Right lobe of liver (tissue), 6 donors: Measurements from ENCODE around the gene INPP5A. TPM values are rescaled to one million over a fixed set of nuclear protein-coding genes. Genes with fewer than 3 reads are reported as not detected.
A peak's percentile ranks its signal among the peaks of the same experiment; 100 is the strongest.

ENCODE experiments used
- ATAC-seq, 4 donors: fragments of 200-7000 bp; cut with Tn5 transposase; one replicate each; pipeline ENCODE4 v1.9.1; 2020; ENCODE audit warnings: mild to moderate bottlenecking in 4 of 4, moderate library complexity in 4 of 4
- DNase-seq, 3 donors: peaks; one replicate each; pipeline ENCODE4 v3.0.0-alpha.2; 2020
- H3K27ac ChIP-seq, 3 donors: fragments of 200-600 bp; one replicate each; pipeline ENCODE4 v1.8.0; 2022
- H3K27me3 ChIP-seq, 2 donors: fragments of 200-600 bp; one replicate each; pipeline ENCODE4 v1.8.0; 2022
- H3K36me3 ChIP-seq, 4 donors: fragments of 200-600 bp; sonication (generic) in 1 of 4; one replicate each; pipeline versions ENCODE4 v1.5.1 to v1.8.0; 2017 to 2022; ENCODE audit warnings: control low read depth in 1 of 4
- H3K4me1 ChIP-seq, 4 donors: fragments of 200-600 bp; sonication (generic) in 1 of 4; one replicate each; pipeline versions ENCODE4 v1.5.1 to v1.8.0; 2017 to 2022; ENCODE audit warnings: control low read depth in 1 of 4
- H3K4me3 ChIP-seq, 3 donors: fragments of 200-600 bp; one replicate each; pipeline ENCODE4 v1.8.0; 2022
- H3K9me3 ChIP-seq, 4 donors: fragments of 200-600 bp; sonication (generic) in 1 of 4; one replicate each; pipeline versions ENCODE4 v1.5.1 to v1.8.0; 2017 to 2022; ENCODE audit warnings: control low read depth in 1 of 4
- POLR2A ChIP-seq: fragments of 450-650 bp; IDR thresholded peaks from one replicate; pipeline ENCODE4 v1.6.1; 2017; ENCODE audit warnings: antibody characterized with exemption, mild to moderate bottlenecking
- WGBS: methylation state at CpG from one replicate; pipeline ENCODE4 v1.1.6; 2018; ENCODE audit warnings: low coverage, low lambda C conversion rate; ENCODE audit not compliant: insufficient coverage; ENCODE audit errors: missing lambda C conversion rate; 5-methylcytosine and 5-hydroxymethylcytosine counted together
- intact Hi-C, 2 donors: fragments of 100-400 bp; cut with DNase I; formaldehyde crosslinking; loops; one replicate each; pipeline versions ENCODE4 v1.11.2 to v1.14.1; 2022
- total RNA-seq, 6 experiments: library from RNA; depleted of rRNA in 2 of 6; stranded (reverse); fragments of >200 nt in 2 of 6; fragmentation: NEBNext Ultra II Directional in 3 of 6; extraction: Animal tissue kit (Norgen Biotek cat#: 25700) in 3 of 6; gene quantifications; one replicate each; pipeline versions ENCODE4 v1.1.0 to v1.2.4, GENCODE V29; 2016 to 2023
- TF ChIP-seq, protein P1 (sequence below), 4 donors: fragments of 200-600 bp in 3 of 4; fragments of 450-650 bp in 1 of 4; IDR thresholded peaks; one replicate each; pipeline versions ENCODE4 v1.5.1 to v1.8.0; 2016 to 2022; ENCODE audit warnings: antibody characterized with exemption in 4 of 4, mild to moderate bottlenecking in 2 of 4
- donor health status: DM: no; HTN: yes; CAD: no.
- donor health status: DM: no; HTN: no; CAD: no.
- donor health status: DM: no; HTN: no; CAD: no.
- donor health status: DM: no; HTN: yes; CAD: no.
- donor health status: DM: no; HTN: yes; CAD: no.

INPP5A gene
- total RNA-seq, 6 experiments from 2014 or later, result 12.5 to 24.6 (median 16.9) TPM

DNA sequence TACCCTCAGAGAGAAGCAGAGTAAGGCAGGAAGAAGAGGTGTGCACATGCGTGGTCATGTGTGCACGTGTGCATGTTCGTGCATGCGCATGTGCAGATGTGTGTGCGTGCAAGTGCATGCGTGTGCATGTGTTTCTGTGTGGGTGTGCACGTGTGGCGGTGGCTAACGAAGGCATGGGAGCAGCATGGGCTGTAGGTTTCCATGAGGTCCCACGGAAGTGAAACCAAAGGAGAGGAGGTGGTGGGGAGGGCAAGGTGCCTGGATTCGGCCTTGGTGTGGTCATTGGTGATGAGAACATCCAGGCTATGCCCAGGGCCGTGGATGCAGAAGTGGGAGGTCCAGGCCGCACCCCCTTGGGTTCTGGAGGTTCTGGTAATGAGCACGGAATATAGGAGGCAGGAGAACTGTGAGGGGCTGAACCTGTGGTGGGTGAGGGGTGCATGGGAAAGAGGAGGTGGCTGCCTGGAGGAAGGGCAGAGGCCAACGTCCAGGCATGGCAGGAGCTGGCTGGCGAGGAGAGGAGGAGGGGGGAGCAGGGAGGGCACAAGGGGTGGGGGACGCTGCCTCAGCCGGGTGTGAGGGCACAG, 2.4 kb upstream of the INPP5A start:
- Histone ChIP-seq H3K4me1 (peaks cover 0 to 27% (median 12%) of the 10 kb centered on the region in 4 donors), H3K36me3 (no peaks in the 10 kb centered on the region), H3K27me3 (no peaks in the 10 kb centered on the region), H3K27ac (no peak overlapping the region), H3K9me3 (no peaks in the 10 kb centered on the region), H3K4me3 (no peak overlapping the region)
- no peak for ATAC-seq
- intact Hi-C loops, result loop anchor here in 1 of 2 donors (10.0 kb wide), 1 partner anchor 70 kb away; no protein-coding TSS in a partner anchor
- TF ChIP-seq, protein P1, sequence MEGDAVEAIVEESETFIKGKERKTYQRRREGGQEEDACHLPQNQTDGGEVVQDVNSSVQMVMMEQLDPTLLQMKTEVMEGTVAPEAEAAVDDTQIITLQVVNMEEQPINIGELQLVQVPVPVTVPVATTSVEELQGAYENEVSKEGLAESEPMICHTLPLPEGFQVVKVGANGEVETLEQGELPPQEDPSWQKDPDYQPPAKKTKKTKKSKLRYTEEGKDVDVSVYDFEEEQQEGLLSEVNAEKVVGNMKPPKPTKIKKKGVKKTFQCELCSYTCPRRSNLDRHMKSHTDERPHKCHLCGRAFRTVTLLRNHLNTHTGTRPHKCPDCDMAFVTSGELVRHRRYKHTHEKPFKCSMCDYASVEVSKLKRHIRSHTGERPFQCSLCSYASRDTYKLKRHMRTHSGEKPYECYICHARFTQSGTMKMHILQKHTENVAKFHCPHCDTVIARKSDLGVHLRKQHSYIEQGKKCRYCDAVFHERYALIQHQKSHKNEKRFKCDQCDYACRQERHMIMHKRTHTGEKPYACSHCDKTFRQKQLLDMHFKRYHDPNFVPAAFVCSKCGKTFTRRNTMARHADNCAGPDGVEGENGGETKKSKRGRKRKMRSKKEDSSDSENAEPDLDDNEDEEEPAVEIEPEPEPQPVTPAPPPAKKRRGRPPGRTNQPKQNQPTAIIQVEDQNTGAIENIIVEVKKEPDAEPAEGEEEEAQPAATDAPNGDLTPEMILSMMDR (IDR thresholded peaks at IDR 0.05), result no peak
- no peak for TF ChIP-seq POLR2A
- DNase-seq, result peak in 2 of 3 donors; percentile 21 to 46
- WGBS, result 91% methylated on average over 15 of the region's 18 CpGs

DNA sequence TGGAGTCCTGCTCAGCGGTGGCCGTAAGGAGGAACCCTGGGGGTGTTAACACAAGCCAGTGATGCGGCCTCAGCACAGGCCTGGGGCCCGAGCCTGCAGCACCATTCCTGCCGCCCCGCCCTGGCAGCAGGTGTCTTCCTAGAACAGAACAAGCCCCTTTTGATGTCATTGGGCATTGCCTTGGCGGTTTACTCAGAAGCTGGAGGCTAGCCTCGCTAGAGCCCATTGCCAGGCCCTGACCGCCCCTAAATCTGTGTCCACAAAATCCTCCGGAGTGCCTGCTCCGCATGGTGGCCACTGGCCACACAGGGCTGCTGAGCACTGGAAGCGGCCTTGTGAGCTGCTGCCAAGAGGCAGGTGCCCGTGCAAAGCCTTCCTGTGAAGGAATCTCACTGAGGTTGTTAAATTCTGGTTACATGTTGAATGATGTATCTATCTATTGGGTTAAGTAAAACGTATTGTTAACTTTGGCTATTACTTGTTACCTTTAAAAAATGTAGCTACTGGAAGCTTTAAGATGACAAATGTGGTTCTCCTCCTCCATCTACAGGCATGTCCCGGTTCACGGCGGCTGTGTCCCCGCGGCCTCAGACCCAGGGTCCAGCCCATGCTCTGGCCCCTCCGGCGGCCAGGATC, 1.2 kb upstream of the INPP5A start:
- DNase-seq (peak in 2 of 3 donors; percentile 55 to 63), ATAC-seq (peak in 2 of 4 donors; percentile 0)
- TF ChIP-seq POLR2A, result no peak
- TF ChIP-seq, protein P1 (IDR thresholded peaks at IDR 0.05), result no peak

GRCh38 chr10:132536877-132537683, 507 bp upstream of the INPP5A start:
- ATAC-seq (peak; percentile 91 to 95 (median 91)), DNase-seq (peak; percentile 100)
- H3K4me3 ChIP-seq, result peak overlapping the region; percentile 62 to 70 (median 69)
- TF ChIP-seq POLR2A, result peak; percentile 75
- TF ChIP-seq, protein P1 (IDR thresholded peaks at IDR 0.05), result peak; percentile 29 to 39 (median 34)
- no peaks in the 10 kb centered on the region for H3K36me3 ChIP-seq
- H3K4me1 ChIP-seq, result peaks cover 0 to 34% (median 13%) of the 10 kb centered on the region in 4 donors
- H3K27ac ChIP-seq, result peak overlapping the region; percentile 66 to 80 (median 78)
- no peaks in the 10 kb centered on the region for H3K27me3 ChIP-seq
- no CpG with 5 or more reads among the region's 102 CpGs for WGBS
- no peaks in the 10 kb centered on the region for H3K9me3 ChIP-seq
- intact Hi-C loops, result loop anchor here in 1 of 2 donors (10.0 kb wide), 1 partner anchor 72 kb away; no protein-coding TSS in a partner anchor

More for the DNA sequence above, 1.2 kb upstream of the INPP5A start:
- intact Hi-C loops, result loop anchor here in 1 of 2 donors (10.0 kb wide), 1 partner anchor 72 kb away; no protein-coding TSS in a partner anchor
- no peaks in the 10 kb centered on the region for H3K9me3 ChIP-seq
- H3K27me3 ChIP-seq, result no peaks in the 10 kb centered on the region
- peaks cover 0 to 27% (median 12%) of the 10 kb centered on the region in 4 donors for H3K4me1 ChIP-seq
- 5% methylated on average over 8 of the region's 21 CpGs for WGBS
- peak overlapping the region; percentile 62 to 70 (median 69) for H3K4me3 ChIP-seq
- H3K36me3 ChIP-seq, result no peaks in the 10 kb centered on the region
- peak overlapping the region; percentile 66 to 80 (median 78) for H3K27ac ChIP-seq

DNA sequence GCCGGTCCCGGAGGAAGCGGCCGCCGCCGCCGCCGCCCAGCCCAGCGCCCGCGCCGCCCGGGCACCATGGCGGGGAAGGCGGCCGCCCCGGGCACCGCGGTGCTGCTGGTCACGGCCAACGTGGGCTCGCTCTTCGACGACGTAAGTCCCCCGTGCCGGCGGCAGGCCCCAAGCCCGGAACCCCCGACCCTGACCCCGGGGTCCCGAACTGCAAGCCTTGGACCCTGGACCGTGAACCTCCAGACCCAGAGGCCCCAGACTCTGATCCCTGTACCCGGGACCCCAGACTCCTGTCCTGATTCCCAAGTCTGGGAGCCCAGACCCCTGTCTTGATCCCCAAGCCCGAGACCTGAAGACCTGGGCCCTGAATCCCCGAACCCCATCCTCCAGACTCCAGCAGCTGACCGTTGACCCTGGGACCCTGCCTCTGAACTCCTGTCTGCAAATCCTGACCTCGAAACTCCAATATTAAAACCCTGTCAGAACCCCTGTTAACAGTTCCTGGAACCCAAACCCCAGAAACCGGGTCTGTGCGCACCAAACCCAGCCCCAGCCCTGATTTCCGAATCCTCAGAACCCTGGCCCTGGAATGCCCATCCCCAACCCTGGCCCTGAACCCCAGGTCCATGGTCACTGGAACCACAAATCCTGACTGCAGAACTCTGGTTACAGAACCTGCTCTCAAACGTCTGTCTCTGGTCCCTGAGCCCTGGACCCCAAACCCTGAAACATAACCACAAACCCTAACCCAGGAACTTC, 623 bp downstream of the INPP5A start:
- TF ChIP-seq POLR2A, result no peak
- TF ChIP-seq, protein P1 (IDR thresholded peaks at IDR 0.05), result no peak
- H3K9me3 ChIP-seq, result no peaks in the 10 kb centered on the region
- DNase-seq (peak; percentile 54 to 69 (median 66)), ATAC-seq (no peak)
- H3K27me3 ChIP-seq, result no peaks in the 10 kb centered on the region
- WGBS, result 19% methylated on average over 6 of the region's 42 CpGs
- peak overlapping the region; percentile 38 to 88 (median 76) for H3K27ac ChIP-seq
- no peaks in the 10 kb centered on the region for H3K36me3 ChIP-seq
- intact Hi-C loops, result loop anchor here in 1 of 2 donors (10.0 kb wide), 1 partner anchor 73 kb away; no protein-coding TSS in a partner anchor
- H3K4me3 ChIP-seq, result peak overlapping the region; percentile 52 to 66 (median 62)
- peaks cover 0 to 38% (median 16%) of the 10 kb centered on the region in 4 donors for H3K4me1 ChIP-seq
